Frontal cortex (tissue), 4 donors: Measurements from ENCODE around the gene MEGF11. TPM values are rescaled to one million over a fixed set of nuclear protein-coding genes. Genes with fewer than 3 reads are reported as not detected.

Experiments
- DNase-seq, 2 donors: peaks; one replicate each; pipeline ENCODE4 v3.0.0; 2012; ENCODE audit warnings: low spot score in 2 of 2
- FAIRE-seq: peaks from 2 replicates; lab custom pipeline; 2012; peaks lifted over from hg19 to GRCh38; lab: Jason Lieb, UNC
- total RNA-seq: library from RNA; depleted of rRNA; stranded (reverse); fragments of >200 nt; gene quantifications from one replicate; pipeline ENCODE4 v1.2.3, GENCODE V29; 2014
- donor health status: control.
- donor health status: control.
- donor health status: control.

Gene MEGF11
- total RNA-seq, 1 donor from 2014 or later: 4.5 TPM

- DNase-seq: no peak
- FAIRE-seq: no peak
Measured at GRCh38 chr15:65969865-65970816, 283.4 kb downstream of the MEGF11 start.

- DNase-seq (no peak), FAIRE-seq (no peak)
Measured at GRCh38 chr15:65968511-65968910, 285.0 kb downstream of the MEGF11 start.

GRCh38 chr15:65964792-65965433 is 288.6 kb downstream of the MEGF11 start:
- FAIRE-seq (no peak), DNase-seq (no peak)

- DNase-seq: no peak
- FAIRE-seq: no peak
Measured at GRCh38 chr15:65963911-65964482, 289.6 kb downstream of the MEGF11 start.

- FAIRE-seq: no peak
- no peak for DNase-seq
Measured at GRCh38 chr15:65963358-65963757, 290.2 kb downstream of the MEGF11 start.

- FAIRE-seq (no peak), DNase-seq (no peak)
Measured at GRCh38 chr15:65962187-65962586, 291.4 kb downstream of the MEGF11 start.

GRCh38 chr15:65960586-65960985 is 293.0 kb downstream of the MEGF11 start:
- FAIRE-seq (no peak), DNase-seq (no peak)

GRCh38 chr15:65958835-65959234 is 294.7 kb downstream of the MEGF11 start:
- DNase-seq: no peak
- FAIRE-seq: no peak

GRCh38 chr15:65957451-65957850 is 296.1 kb downstream of the MEGF11 start:
- DNase-seq (no peak), FAIRE-seq (no peak)

- DNase-seq (no peak), FAIRE-seq (no peak)
Measured at GRCh38 chr15:65956899-65957298, 296.7 kb downstream of the MEGF11 start.

- DNase-seq: no peak
- no peak for FAIRE-seq
Measured at GRCh38 chr15:65956307-65956706, 297.2 kb downstream of the MEGF11 start.

GRCh38 chr15:65954289-65954741 is 299.2 kb downstream of the MEGF11 start:
- no peak for DNase-seq

GRCh38 chr15:65953622-65954021 is 299.9 kb downstream of the MEGF11 start:
- FAIRE-seq (no peak), DNase-seq (no peak)

More at GRCh38 chr15:65954289-65954741, 299.2 kb downstream of the MEGF11 start:
- FAIRE-seq: no peak

GRCh38 chr15:65952391-65953053 is 301.0 kb downstream of the MEGF11 start:
- DNase-seq: no peak
- FAIRE-seq: no peak

- FAIRE-seq: no peak
Measured at GRCh38 chr15:65951007-65951406, 302.5 kb downstream of the MEGF11 start.

GRCh38 chr15:65949491-65949890 is 304.1 kb downstream of the MEGF11 start:
- no peak for FAIRE-seq
- no peak for DNase-seq

More at GRCh38 chr15:65951007-65951406, 302.5 kb downstream of the MEGF11 start:
- no peak for DNase-seq

- no peak for DNase-seq
- no peak for FAIRE-seq
Measured at GRCh38 chr15:65949011-65949410, 304.5 kb downstream of the MEGF11 start.

- DNase-seq (no peak), FAIRE-seq (no peak)
Measured at GRCh38 chr15:65948383-65948782, 305.2 kb downstream of the MEGF11 start.

- no peak for FAIRE-seq
- no peak for DNase-seq
Measured at GRCh38 chr15:65947041-65947440, 306.5 kb downstream of the MEGF11 start.

- FAIRE-seq: no peak
- no peak for DNase-seq
Measured at GRCh38 chr15:65945616-65946015, 307.9 kb downstream of the MEGF11 start.
